GM19463 (cell line): ENCODE results near the gene ARL8A.

Experiments used
- ATAC-seq: cut with Tn5 transposase; IDR thresholded peaks from one replicate; pipeline ENCODE4 v1.9.1; 2021; ENCODE audit warnings: mild to moderate bottlenecking, moderate library complexity; ENCODE audit not compliant: unreplicated experiment

ARL8A gene

DNA sequence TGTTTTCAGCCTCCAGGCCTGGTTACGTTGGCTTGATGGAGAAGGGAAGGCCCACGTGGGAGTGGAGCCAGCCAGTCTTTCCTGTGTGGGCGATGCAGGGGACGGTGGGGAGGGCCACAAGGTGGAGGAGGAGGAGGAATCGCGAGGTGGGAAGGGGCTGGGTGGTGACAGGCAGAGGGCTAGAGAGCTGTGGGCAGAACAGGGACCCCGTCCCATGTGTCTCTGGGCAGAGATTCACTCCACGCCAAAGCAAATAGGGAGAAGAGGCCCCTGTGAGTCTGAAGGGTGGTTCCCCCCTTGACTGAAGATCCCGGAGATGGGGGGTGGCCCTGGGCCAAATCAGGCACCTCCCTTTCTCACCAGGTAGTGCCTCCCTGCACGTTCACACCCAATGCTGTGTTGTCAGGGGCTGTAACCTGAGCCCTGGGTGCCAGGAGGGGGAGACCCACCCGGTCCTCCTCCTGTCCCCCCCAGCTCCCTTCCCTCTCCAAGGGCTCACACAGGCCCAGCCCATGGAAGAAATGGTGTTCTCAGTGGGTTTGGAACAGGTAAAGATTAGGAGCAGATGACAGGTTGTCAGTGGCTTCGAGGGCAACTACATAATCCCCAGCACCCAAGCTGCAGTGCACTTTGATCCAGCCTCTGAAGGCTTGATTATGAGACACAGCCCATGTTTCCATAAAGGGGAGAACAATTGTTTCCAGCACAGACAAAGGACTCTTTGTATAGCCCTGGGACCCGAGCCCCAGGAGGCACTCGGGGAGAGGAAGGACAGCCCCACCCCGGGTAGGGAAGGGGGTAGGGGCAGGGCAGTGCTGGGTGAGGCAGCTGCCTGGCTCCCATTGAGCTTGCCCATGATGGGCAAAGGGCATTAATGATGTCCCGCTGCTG lies 59.5 kb downstream of the ARL8A start:
- ATAC-seq, result no peak
